ENCODE measurements around the gene NISCH. TPM values are rescaled to one million over a fixed set of nuclear protein-coding genes. Genes with fewer than 3 reads are reported as not detected.

Gene NISCH
- total and polyA plus RNA-seq, 2 experiments from 2014 or later, result 58.9 to 74.5 TPM

GRCh38 chr3:52535411-52536111 is 80.2 kb downstream of the NISCH start:
- H3K36me3 ChIP-seq (replicated peaks; ENCODE audit: insufficient read depth, low read depth), result no peaks in the 10 kb centered on the region
- peaks cover 53% of the 10 kb centered on the region for H3K4me1 ChIP-seq (ENCODE audit: insufficient read depth)
- DNase-seq (ENCODE audit: low spot score), result no peak
- H2AFZ ChIP-seq, result peak overlapping the region; percentile 22
- no peak overlapping the region for H3K4me3 ChIP-seq
- peaks cover 77% of the 10 kb centered on the region for H3K79me2 ChIP-seq
- H3K4me2 ChIP-seq, result peak overlapping the region; percentile 84
- no peaks in the 10 kb centered on the region for H3K9me2 ChIP-seq (replicated peaks; ENCODE audit: insufficient read depth)
- WGBS (ENCODE audit: low lambda C conversion rate, missing lambda C conversion rate), result 95% methylated on average over 18 of the region's 19 CpGs
- TF ChIP-seq EZH2 (IDR thresholded peaks at IDR 0.05; ENCODE audit: borderline replicate concordance) (no peak), EZH2phosphoT487 (IDR thresholded peaks at IDR 0.05; ENCODE audit: low read depth, severe bottlenecking, unreplicated experiment) (no peak), CTCF (IDR thresholded peaks at IDR 0.05; ENCODE audit: poor library complexity) (no peak)
- H4K20me1 ChIP-seq (ENCODE audit: insufficient read depth, poor library complexity, severe bottlenecking), result peaks cover 27% of the 10 kb centered on the region
- no peaks in the 10 kb centered on the region for H3K27me3 ChIP-seq
- H3K27ac ChIP-seq, result peak overlapping the region; percentile 91
- H3K9me3 ChIP-seq (ENCODE audit: low read depth), result no peaks in the 10 kb centered on the region

GRCh38 chr3:52536112-52536368 is 80.6 kb downstream of the NISCH start:
- Histone ChIP-seq H3K4me2 (peak overlapping the region; percentile 84), H3K9me3 (ENCODE audit: low read depth) (no peaks in the 10 kb centered on the region), H3K79me2 (peaks cover 76% of the 10 kb centered on the region), H3K9me2 (replicated peaks; ENCODE audit: insufficient read depth) (no peaks in the 10 kb centered on the region), H3K4me1 (ENCODE audit: insufficient read depth) (peaks cover 48% of the 10 kb centered on the region), H2AFZ (peak overlapping the region; percentile 22), H3K4me3 (no peak overlapping the region), H4K20me1 (ENCODE audit: insufficient read depth, poor library complexity, severe bottlenecking) (peaks cover 23% of the 10 kb centered on the region), H3K27ac (peak overlapping the region; percentile 14), H3K27me3 (no peaks in the 10 kb centered on the region), H3K36me3 (replicated peaks; ENCODE audit: insufficient read depth, low read depth) (no peaks in the 10 kb centered on the region)
- DNase-seq (ENCODE audit: low spot score), result no peak
- TF ChIP-seq CTCF (IDR thresholded peaks at IDR 0.05; ENCODE audit: poor library complexity) (no peak), EZH2 (IDR thresholded peaks at IDR 0.05; ENCODE audit: borderline replicate concordance) (no peak), EZH2phosphoT487 (IDR thresholded peaks at IDR 0.05; ENCODE audit: low read depth, severe bottlenecking, unreplicated experiment) (no peak)
- WGBS (ENCODE audit: low lambda C conversion rate, missing lambda C conversion rate), result 22% methylated on average over 8 of the region's 9 CpGs

- peak; percentile 99 for DNase-seq (ENCODE audit: low spot score)
- Histone ChIP-seq H3K36me3 (replicated peaks; ENCODE audit: insufficient read depth, low read depth) (no peaks in the 10 kb centered on the region), H3K4me2 (peak within 1 kb of the TSS; percentile 94), H3K27me3 (no peaks in the 10 kb centered on the region), H2AFZ (peak within 1 kb of the TSS; percentile 42), H3K9me3 (ENCODE audit: low read depth) (no peaks in the 10 kb centered on the region), H3K4me1 (ENCODE audit: insufficient read depth) (peaks cover 43% of the 10 kb centered on the region), H3K9me2 (replicated peaks; ENCODE audit: insufficient read depth) (no peaks in the 10 kb centered on the region), H4K20me1 (ENCODE audit: insufficient read depth, poor library complexity, severe bottlenecking) (peaks cover 22% of the 10 kb centered on the region), H3K27ac (peak within 1 kb of the TSS; percentile 85), H3K79me2 (peaks cover 75% of the 10 kb centered on the region), H3K4me3 (peak within 1 kb of the TSS; percentile 44)
- TF ChIP-seq EZH2 (IDR thresholded peaks at IDR 0.05; ENCODE audit: borderline replicate concordance) (no peak), CTCF (IDR thresholded peaks at IDR 0.05; ENCODE audit: poor library complexity) (peak; percentile 11)
- 2% methylated on average over 61 of the region's 65 CpGs for WGBS (ENCODE audit: low lambda C conversion rate, missing lambda C conversion rate)
Observed at GRCh38 chr3:52536369-52537164, 81.2 kb downstream of the NISCH start, which contains the start of gene UQCC5. UQCC5 (plus strand) TSS chr3:52536605; CDS start chr3:52536756, 151 bp downstream.
